Measurements from ENCODE around the gene SYCP2. TPM values are rescaled to one million over a fixed set of nuclear protein-coding genes. Genes with fewer than 3 reads are reported as not detected.

The SYCP2 gene
- total RNA-seq, 4 donors from 2014 or later: 1.9 to 8.5 (median 5.9) TPM

DNA sequence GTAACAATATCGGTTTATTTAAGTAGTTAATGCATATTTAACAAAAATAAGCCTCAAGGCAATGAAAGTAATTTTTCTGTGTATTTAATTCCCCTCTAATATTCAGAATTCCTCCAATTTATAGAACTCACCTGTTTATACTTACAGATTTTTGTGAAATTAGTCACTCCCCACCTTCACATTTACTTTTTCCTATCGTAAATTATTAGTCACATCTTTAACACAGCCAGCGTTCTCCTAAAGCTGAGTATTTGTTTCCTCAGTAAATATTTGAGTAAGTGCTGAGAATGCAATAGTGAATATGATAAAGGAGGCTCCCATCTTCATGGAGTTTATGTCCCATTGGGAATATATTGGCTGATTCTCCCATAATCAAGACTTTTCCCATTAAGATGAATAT, 88.0 kb downstream of the SYCP2 start:
- Histone ChIP-seq H3K4me1 (no peaks in the 10 kb centered on the region), H3K36me3 (no peaks in the 10 kb centered on the region), H3K4me3 (replicated peaks in 1 of 3) (no peak overlapping the region), H3K9me3 (no peaks in the 10 kb centered on the region), H3K27ac (no peak overlapping the region), H3K27me3 (no peaks in the 10 kb centered on the region)
- intact Hi-C loops (cut with DNase I): no loop called here
- WGBS, 2 donors: 92 to 94% methylated on average over 3 of the region's 3 CpGs
- no peak for TF ChIP-seq CTCF (IDR thresholded peaks at IDR 0.05)
- DNase-seq: no peak

DNA sequence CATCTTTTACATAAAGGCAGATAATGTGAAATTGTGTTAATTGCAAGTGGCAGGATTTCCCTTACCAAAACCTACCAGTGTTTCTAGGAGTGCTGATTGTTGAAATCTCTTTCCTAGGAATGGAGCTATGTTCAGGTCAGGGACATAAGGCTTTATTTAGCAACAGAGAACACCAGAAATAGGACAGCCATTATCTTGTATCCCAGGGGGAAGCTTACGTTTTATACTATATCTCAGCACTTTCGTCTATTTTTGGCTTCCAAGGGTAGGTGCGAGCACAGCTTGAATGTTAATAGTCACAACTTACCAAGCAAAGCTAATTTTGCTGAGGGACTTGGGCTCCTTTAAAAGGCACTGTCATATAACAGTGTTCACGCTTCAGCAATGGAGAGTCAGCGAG, 94.0 kb downstream of the SYCP2 start:
- no peak for DNase-seq
- no peaks in the 10 kb centered on the region for H3K9me3 ChIP-seq
- TF ChIP-seq CTCF (IDR thresholded peaks at IDR 0.05): no peak
- TF ChIP-seq POLR2A (IDR thresholded peaks at IDR 0.05): no peak
- H3K36me3 ChIP-seq: no peaks in the 10 kb centered on the region
- H3K27me3 ChIP-seq: no peaks in the 10 kb centered on the region
- WGBS, 2 donors: 85 to 88% methylated on average over 5 of the region's 5 CpGs
- no peak overlapping the region for H3K4me3 ChIP-seq (replicated peaks in 1 of 3)
- intact Hi-C loops (cut with DNase I): no loop called here
- H3K4me1 ChIP-seq: peaks cover 19 to 20% of the 10 kb centered on the region in 2 donors
- no peak overlapping the region for H3K27ac ChIP-seq

GRCh38 chr20:59837623-59838394, 95.6 kb downstream of the SYCP2 start:
- H3K9me3 ChIP-seq: no peaks in the 10 kb centered on the region
- TF ChIP-seq CTCF (IDR thresholded peaks at IDR 0.05) (no peak), POLR2A (IDR thresholded peaks at IDR 0.05) (no peak)
- intact Hi-C loops (cut with DNase I): no loop called here
- H3K36me3 ChIP-seq: no peaks in the 10 kb centered on the region
- peaks cover 19 to 20% of the 10 kb centered on the region in 2 donors for H3K4me1 ChIP-seq
- no peak for DNase-seq
- no peaks in the 10 kb centered on the region for H3K27me3 ChIP-seq
- no peak overlapping the region for H3K27ac ChIP-seq
- WGBS, 2 donors: 74 to 82% methylated on average over 4 of the region's 4 CpGs
- H3K4me3 ChIP-seq (replicated peaks in 1 of 3): no peak overlapping the region

DNA sequence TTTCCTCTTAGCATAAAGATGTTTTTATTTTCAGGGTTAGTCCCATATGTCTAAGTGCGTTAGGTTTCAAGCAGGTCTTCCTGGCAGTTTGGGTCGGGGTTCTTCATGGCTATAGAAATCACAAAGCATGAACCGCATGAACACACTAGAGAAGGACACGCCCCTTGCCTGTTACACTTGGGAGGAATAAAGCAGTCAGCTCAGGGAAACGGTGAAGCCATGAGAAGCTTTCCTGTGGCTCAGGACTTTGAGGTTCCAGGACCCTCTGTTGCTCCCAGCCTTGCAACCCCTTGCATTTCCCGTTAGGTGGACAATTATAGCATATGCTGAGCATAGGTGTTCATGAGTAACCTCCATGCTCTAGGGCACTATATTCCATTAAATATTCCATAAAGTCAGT, 96.7 kb downstream of the SYCP2 start:
- H3K27ac ChIP-seq: no peak overlapping the region
- TF ChIP-seq CTCF (IDR thresholded peaks at IDR 0.05) (no peak), POLR2A (IDR thresholded peaks at IDR 0.05) (no peak)
- intact Hi-C loops (cut with DNase I): no loop called here
- no peak overlapping the region for H3K4me3 ChIP-seq (replicated peaks in 1 of 3)
- H3K36me3 ChIP-seq: no peaks in the 10 kb centered on the region
- H3K27me3 ChIP-seq: no peaks in the 10 kb centered on the region
- peak; percentile 23 to 25 for DNase-seq
- 10 to 26% methylated on average over 6 of the region's 6 CpGs for WGBS, 2 donors
- peaks cover 19 to 20% of the 10 kb centered on the region in 2 donors for H3K4me1 ChIP-seq
- no peaks in the 10 kb centered on the region for H3K9me3 ChIP-seq
